Measurements from ENCODE around the gene SOX6.

DNA sequence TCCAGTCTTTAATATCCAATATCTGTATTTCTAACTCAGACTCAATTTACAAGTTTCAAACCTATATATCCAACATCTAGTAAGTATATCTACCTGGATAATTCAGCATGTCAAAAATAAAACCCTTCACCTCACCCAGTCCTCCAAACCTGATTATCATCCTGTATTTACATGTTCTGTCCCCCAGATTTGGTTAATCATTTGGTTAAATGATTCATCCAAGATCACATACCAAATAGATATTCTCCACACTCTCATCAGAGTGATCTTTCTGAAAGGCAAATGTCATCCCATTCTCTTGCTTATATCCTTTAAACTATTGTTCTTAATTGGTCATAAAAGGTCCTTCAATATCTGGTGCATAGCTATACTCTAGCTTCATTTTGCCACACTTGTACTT lies 199.0 kb downstream of the SOX6 start:
- no peak for TF ChIP-seq EZH2 (IDR thresholded peaks at IDR 0.05; ENCODE audit: low read length, missing control alignments)
- TF ChIP-seq, protein P1, sequence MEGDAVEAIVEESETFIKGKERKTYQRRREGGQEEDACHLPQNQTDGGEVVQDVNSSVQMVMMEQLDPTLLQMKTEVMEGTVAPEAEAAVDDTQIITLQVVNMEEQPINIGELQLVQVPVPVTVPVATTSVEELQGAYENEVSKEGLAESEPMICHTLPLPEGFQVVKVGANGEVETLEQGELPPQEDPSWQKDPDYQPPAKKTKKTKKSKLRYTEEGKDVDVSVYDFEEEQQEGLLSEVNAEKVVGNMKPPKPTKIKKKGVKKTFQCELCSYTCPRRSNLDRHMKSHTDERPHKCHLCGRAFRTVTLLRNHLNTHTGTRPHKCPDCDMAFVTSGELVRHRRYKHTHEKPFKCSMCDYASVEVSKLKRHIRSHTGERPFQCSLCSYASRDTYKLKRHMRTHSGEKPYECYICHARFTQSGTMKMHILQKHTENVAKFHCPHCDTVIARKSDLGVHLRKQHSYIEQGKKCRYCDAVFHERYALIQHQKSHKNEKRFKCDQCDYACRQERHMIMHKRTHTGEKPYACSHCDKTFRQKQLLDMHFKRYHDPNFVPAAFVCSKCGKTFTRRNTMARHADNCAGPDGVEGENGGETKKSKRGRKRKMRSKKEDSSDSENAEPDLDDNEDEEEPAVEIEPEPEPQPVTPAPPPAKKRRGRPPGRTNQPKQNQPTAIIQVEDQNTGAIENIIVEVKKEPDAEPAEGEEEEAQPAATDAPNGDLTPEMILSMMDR (conservative IDR thresholded peaks at IDR 0.05 in 1 of 2, IDR thresholded peaks at IDR 0.05 in 1 of 2; ENCODE audit: low read depth in 1 of 2, low read length in 2 of 2) = no peak

Measured in fibroblast of lung (primary cell).